Stomach (tissue), 9 donors: ENCODE measurements around the gene FLAD1. TPM values are rescaled to one million over a fixed set of nuclear protein-coding genes. Genes with fewer than 3 reads are reported as not detected.

ENCODE experiments used
- DNase-seq, 2 donors: peaks; one replicate each; pipeline versions ENCODE4 v3.0.0 to v3.0.0-alpha.2; 2013 to 2019
- H3K27ac ChIP-seq, 5 donors: fragments of 200-600 bp in 4 of 5; sonication (generic) in 4 of 5; one replicate each; pipeline ENCODE4 v1.5.1; 2013 to 2019; ENCODE audit warnings: mild to moderate bottlenecking in 1 of 5, moderate library complexity in 1 of 5
- H3K27me3 ChIP-seq, 3 donors: fragments of 200-600 bp; sonication (generic); one replicate each; pipeline ENCODE4 v1.5.1; 2017 to 2019; ENCODE audit warnings: mixed run types in 1 of 3
- H3K36me3 ChIP-seq, 4 donors: fragments of 200-600 bp; sonication (generic); 1 replicate in 3 of 4; 2 replicates in 1 of 4; pipeline ENCODE4 v1.5.1; 2016 to 2019
- H3K4me1 ChIP-seq, 4 donors: fragments of 200-600 bp; sonication (generic); one replicate each; pipeline ENCODE4 v1.5.1; 2016 to 2019
- H3K4me3 ChIP-seq, 4 donors: fragments of 200-600 bp; sonication (generic) in 3 of 4; one replicate each; pipeline ENCODE4 v1.5.1; 2016 to 2019; ENCODE audit warnings: mild to moderate bottlenecking in 1 of 4
- H3K9me3 ChIP-seq, 4 donors: fragments of 200-600 bp; sonication (generic); one replicate each; pipeline ENCODE4 v1.5.1; 2016 to 2019
- EP300 ChIP-seq: sonication (generic); formaldehyde crosslinking; IDR thresholded peaks from one replicate; pipeline ENCODE4 v1.6.1; 2017; ENCODE audit warnings: antibody characterized with exemption
- POLR2A ChIP-seq, 4 donors: fragments of 450-650 bp; IDR thresholded peaks; one replicate each; pipeline ENCODE4 v1.6.1; 2016; ENCODE audit warnings: antibody characterized with exemption in 4 of 4, control low read depth in 2 of 4, mild to moderate bottlenecking in 1 of 4, moderate library complexity in 1 of 4
- POLR2AphosphoS5 ChIP-seq, 3 donors: sonication (generic); formaldehyde crosslinking; IDR thresholded peaks; one replicate each; pipeline ENCODE4 v1.6.1; 2016; ENCODE audit warnings: antibody characterized with exemption in 3 of 3
- WGBS, 5 donors: extraction: QIAGEN DNeasy Blood & Tissue Kit in 3 of 5; methylation state at CpG; one replicate each; pipeline versions ENCODE4 v1.1.5 to v1.1.7; 2013 to 2018; 5-methylcytosine and 5-hydroxymethylcytosine counted together
- intact Hi-C: fragments of 100-400 bp; cut with DNase I; formaldehyde crosslinking; loops from one replicate; pipeline ENCODE4 v1.15.1; 2023; ENCODE audit warnings: low total_unique reads
- polyA plus RNA-seq, 3 donors: library from polyadenylated mRNA; stranded (reverse); fragments of 200-250 nt; gene quantifications; one replicate each; pipeline ENCODE4 v1.2.3, GENCODE V29; 2013
- total RNA-seq, 5 donors: library from RNA; depleted of rRNA; stranded (reverse); fragments of >200 nt; gene quantifications; one replicate each; pipeline versions ENCODE4 v1.1.0 to v1.2.3, GENCODE V29; 2014 to 2016
- TF ChIP-seq, protein P1 (sequence below), 7 experiments: fragments of 450-650 bp in 4 of 7; fragments of 200-600 bp in 3 of 7; sonication (generic) in 3 of 7; IDR thresholded peaks; one replicate each; pipeline ENCODE4 v1.5.1; 2016 to 2019; ENCODE audit warnings: antibody characterized with exemption in 7 of 7, control low read depth in 2 of 7, mild to moderate bottlenecking in 1 of 7
- donor health status: healthy with polysubstance abuse.
- donor health status: Bipolar disorder and iron deficiency.
- donor health status: healthy.

FLAD1 gene
- total and polyA plus RNA-seq, 8 donors, result 14.1 to 76.5 (median 42.1) TPM

DNA sequence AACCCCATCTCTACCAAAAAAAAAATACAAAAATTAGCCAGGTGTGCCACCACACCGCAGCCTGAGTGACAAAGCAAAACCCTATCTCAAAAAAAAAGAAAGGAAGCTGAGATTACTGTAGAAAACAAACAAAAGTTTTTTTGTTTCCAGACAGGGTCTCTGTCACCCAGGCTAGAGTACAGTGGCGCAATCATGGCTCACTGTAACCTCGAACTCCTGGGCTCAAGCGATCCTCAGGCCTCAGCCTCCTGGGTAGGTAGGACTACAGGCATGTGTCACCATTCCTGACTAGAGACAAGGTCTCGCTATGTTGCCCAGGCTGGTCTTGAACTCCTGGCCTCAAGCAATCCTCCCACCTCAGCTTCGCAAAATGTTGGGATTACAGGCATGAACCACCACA is 18.8 kb upstream of the FLAD1 start:
- DNase-seq, result no peak
- WGBS, 5 donors, result 66 to 87% (median 76%) methylated on average over 6 of the region's 6 CpGs
- intact Hi-C loops, result loop anchor here (10.0 kb wide), 1 partner anchor 50 kb away; no protein-coding TSS in a partner anchor
- Histone ChIP-seq H3K27me3 (no peaks in the 10 kb centered on the region), H3K27ac (peak overlapping the region in 2 of 5 donors; percentile 10 to 99), H3K9me3 (no peaks in the 10 kb centered on the region), H3K4me3 (no peak overlapping the region), H3K4me1 (peaks cover 23 to 78% (median 74%) of the 10 kb centered on the region in 4 donors), H3K36me3 (peaks cover 39 to 72% (median 69%) of the 10 kb centered on the region in 4 donors)
- no peak for TF ChIP-seq POLR2A (IDR thresholded peaks at IDR 0.05)
- no peak for TF ChIP-seq POLR2AphosphoS5 (IDR thresholded peaks at IDR 0.05)
- TF ChIP-seq, protein P1, sequence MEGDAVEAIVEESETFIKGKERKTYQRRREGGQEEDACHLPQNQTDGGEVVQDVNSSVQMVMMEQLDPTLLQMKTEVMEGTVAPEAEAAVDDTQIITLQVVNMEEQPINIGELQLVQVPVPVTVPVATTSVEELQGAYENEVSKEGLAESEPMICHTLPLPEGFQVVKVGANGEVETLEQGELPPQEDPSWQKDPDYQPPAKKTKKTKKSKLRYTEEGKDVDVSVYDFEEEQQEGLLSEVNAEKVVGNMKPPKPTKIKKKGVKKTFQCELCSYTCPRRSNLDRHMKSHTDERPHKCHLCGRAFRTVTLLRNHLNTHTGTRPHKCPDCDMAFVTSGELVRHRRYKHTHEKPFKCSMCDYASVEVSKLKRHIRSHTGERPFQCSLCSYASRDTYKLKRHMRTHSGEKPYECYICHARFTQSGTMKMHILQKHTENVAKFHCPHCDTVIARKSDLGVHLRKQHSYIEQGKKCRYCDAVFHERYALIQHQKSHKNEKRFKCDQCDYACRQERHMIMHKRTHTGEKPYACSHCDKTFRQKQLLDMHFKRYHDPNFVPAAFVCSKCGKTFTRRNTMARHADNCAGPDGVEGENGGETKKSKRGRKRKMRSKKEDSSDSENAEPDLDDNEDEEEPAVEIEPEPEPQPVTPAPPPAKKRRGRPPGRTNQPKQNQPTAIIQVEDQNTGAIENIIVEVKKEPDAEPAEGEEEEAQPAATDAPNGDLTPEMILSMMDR (IDR thresholded peaks at IDR 0.05), result no peak
- no peak for TF ChIP-seq EP300

GRCh38 chr1:154966111-154966510 is 17.0 kb upstream of the FLAD1 start:
- 79 to 94% (median 90%) methylated on average over 6 to 7 of the region's 7 CpGs for WGBS, 5 donors
- Histone ChIP-seq H3K9me3 (no peaks in the 10 kb centered on the region), H3K27me3 (no peaks in the 10 kb centered on the region), H3K4me3 (no peak overlapping the region), H3K4me1 (peaks cover 32 to 78% (median 74%) of the 10 kb centered on the region in 4 donors), H3K36me3 (peaks cover 37 to 74% (median 67%) of the 10 kb centered on the region in 4 donors), H3K27ac (peak overlapping the region in 1 of 5 donors; percentile 100)
- DNase-seq, result no peak
- intact Hi-C loops, result loop anchor here (10.0 kb wide), 1 partner anchor 49 kb away; no protein-coding TSS in a partner anchor
- TF ChIP-seq EP300 (no peak), POLR2A (IDR thresholded peaks at IDR 0.05) (no peak), POLR2AphosphoS5 (IDR thresholded peaks at IDR 0.05) (no peak)
- TF ChIP-seq, protein P1 (IDR thresholded peaks at IDR 0.05), result no peak

DNA sequence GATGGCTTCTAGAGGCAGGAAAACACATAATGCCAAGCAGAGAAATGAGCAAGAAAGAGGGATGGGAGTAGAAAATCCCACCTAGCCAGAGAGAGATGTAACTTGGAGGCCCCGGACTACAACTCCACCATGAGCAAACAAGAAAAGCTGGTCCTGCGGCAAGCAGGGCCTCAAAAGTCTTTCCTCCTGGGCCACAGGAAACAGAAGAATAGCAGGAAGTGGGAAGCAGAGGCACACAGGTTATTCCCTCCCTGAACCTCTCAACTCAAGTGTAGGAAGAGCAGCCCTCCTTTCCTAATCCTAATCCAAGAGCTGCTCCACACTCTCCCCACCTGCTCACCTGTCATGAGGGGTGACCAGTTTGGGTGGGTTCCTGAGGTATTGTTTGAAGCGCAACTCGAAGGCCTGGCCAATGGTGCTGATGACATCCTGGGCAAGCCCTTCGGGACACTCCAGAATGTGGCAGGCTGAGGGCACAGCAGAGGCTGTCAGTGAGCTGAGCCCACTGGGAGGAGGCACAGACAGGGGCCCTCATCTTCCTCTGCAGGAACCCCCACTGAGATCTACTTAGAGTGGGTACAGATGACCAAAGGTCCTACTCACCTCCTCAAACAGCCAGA is 15.7 kb upstream of the FLAD1 start:
- no peak for DNase-seq
- no peak for TF ChIP-seq POLR2A (IDR thresholded peaks at IDR 0.05)
- TF ChIP-seq, protein P1 (IDR thresholded peaks at IDR 0.05), result no peak
- TF ChIP-seq POLR2AphosphoS5 (IDR thresholded peaks at IDR 0.05), result no peak
- TF ChIP-seq EP300, result no peak
- intact Hi-C loops, result loop anchor here (10.0 kb wide), 1 partner anchor 47 kb away; no protein-coding TSS in a partner anchor
- peaks cover 44 to 86% (median 81%) of the 10 kb centered on the region in 4 donors for H3K4me1 ChIP-seq
- no peak overlapping the region for H3K4me3 ChIP-seq
- 56 to 70% (median 66%) methylated on average over 5 of the region's 5 CpGs for WGBS, 5 donors
- no peaks in the 10 kb centered on the region for H3K27me3 ChIP-seq
- no peaks in the 10 kb centered on the region for H3K9me3 ChIP-seq
- H3K36me3 ChIP-seq, result peaks cover 37 to 74% (median 67%) of the 10 kb centered on the region in 4 donors
- H3K27ac ChIP-seq, result peak overlapping the region in 4 of 5 donors; percentile 9 to 100 (median 98)

DNA sequence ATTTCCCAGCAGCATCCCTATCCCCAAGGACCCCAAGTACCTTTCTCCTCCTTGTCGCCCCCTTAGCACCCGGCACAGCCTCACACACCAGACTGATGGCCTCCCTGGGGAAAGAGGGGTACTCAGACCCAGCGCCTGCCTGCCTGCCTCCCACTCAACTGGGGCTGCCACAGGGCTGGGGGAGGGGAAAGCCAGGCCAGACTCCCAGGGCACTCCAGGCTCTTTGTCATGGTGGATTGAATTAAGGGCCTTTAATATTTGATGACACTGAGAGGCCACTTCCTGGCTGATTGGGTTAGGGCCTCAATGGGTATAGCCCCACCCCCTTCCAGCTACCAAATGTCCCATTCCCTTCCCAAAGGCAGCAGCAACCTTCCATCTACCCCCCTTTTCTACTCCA is 14.4 kb upstream of the FLAD1 start:
- no peak for TF ChIP-seq EP300
- Histone ChIP-seq H3K9me3 (no peaks in the 10 kb centered on the region), H3K4me3 (peak overlapping the region in 3 of 4 donors; percentile 42 to 64 (median 44)), H3K36me3 (peaks cover 34 to 63% (median 56%) of the 10 kb centered on the region in 4 donors), H3K27ac (peak overlapping the region; percentile 12 to 100 (median 99)), H3K27me3 (no peaks in the 10 kb centered on the region), H3K4me1 (peaks cover 41 to 85% (median 80%) of the 10 kb centered on the region in 4 donors)
- 82 to 97% (median 83%) methylated on average over 3 of the region's 3 CpGs for WGBS, 5 donors
- intact Hi-C loops, result loop anchor here (10.0 kb wide), 1 partner anchor 46 kb away; no protein-coding TSS in a partner anchor
- no peak for DNase-seq
